Retinal pigment epithelial cell (primary cell): ENCODE results near the gene FANCD2.
"Not testable (repeated sequence)": the region's sequence is repeated elsewhere in the genome, so short reads cannot be mapped to it uniquely, and the experiment has no call there.

Experiments
- DNase-seq: peaks from one replicate; pipeline ENCODE4 v3.0.0-alpha.2; 2010; ENCODE audit warnings: low read depth
- H3K4me3 ChIP-seq: 2 replicates; pipeline ENCODE4 v1.5.1; 2011; ENCODE audit warnings: mild to moderate bottlenecking, low read length, control low read depth, moderate library complexity
- CTCF ChIP-seq: conservative IDR thresholded peaks from 2 replicates; pipeline ENCODE4 v1.5.1; 2011; ENCODE audit warnings: low read depth, low read length, control low read depth, inconsistent platforms

The FANCD2 gene

GRCh38 chr3:10041034-10041433 lies 14.8 kb downstream of the FANCD2 start:
- TF ChIP-seq CTCF, result no peak
- DNase-seq, result no peak
- H3K4me3 ChIP-seq, result no peak overlapping the region

GRCh38 chr3:10047876-10048275 lies 21.6 kb downstream of the FANCD2 start:
- DNase-seq, result no peak
- H3K4me3 ChIP-seq, result no peak overlapping the region
- no peak for TF ChIP-seq CTCF

DNA sequence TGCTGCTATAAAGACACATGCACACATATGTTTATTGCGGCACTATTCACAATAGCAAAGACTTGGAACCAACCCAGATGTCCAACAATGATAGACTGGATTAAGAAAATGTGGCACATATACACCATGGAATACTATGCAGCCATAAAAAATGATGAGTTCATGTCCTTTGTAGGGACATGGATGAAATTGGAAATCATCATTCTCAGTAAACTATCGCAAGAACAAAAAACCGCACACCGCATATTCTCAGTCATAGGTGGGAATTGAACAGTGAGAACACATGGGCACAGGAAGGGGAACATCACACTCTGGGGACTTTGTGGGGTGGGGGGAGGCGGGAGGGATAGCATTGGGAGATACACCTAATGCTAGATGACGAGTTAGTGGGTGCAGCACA lies 26.8 kb downstream of the FANCD2 start:
- not testable (repeated sequence) for DNase-seq

DNA sequence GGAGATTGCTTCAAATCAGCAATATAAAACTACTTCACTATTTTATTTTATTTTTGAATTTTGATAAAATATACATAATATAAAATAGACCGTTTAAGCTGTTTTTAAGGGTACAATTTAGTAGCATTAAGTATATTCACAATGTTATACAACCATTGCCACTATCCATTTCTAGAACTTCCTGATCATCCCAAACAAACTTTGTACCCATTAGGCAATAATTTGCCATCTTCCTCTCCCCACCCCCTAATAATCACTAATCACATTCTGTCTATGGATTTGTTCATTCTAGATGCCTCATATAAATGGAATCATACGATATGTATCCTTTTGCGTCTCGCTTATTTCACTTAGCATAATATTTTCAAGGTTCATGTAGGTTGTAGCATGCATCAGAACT lies 28.9 kb downstream of the FANCD2 start:
- no peak for DNase-seq
- TF ChIP-seq CTCF, result no peak
- no peak overlapping the region for H3K4me3 ChIP-seq

More for the DNA sequence above, 26.8 kb downstream of the FANCD2 start:
- not testable (repeated sequence) for H3K4me3 ChIP-seq

- not testable (repeated sequence) for DNase-seq, H3K4me3 ChIP-seq
Measured at GRCh38 chr3:10070077-10070476, 43.8 kb downstream of the FANCD2 start.

GRCh38 chr3:10074666-10075065 lies 48.4 kb downstream of the FANCD2 start:
- no peak for TF ChIP-seq CTCF
- DNase-seq, result no peak
- no peak overlapping the region for H3K4me3 ChIP-seq

DNA sequence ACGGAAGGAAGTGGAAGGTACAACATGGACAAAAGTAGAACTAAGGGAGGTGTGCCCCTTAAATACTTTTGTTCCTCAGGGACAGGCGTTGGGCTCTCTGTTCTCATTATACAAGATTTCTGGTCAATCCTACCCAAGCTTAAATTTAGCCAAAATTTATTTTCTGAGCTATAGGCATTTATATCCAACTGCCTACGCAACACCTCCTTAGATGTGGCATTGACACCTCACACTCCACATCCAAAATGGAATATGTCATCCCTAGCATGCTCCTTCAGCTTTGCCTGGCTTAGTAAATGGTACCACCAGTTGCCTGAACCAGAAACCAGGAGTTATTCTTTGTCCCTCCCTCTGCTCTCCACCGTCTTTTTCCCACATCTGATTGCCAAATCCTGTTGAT lies 55.6 kb downstream of the FANCD2 start:
- DNase-seq, result no peak
- no peak overlapping the region for H3K4me3 ChIP-seq
- no peak for TF ChIP-seq CTCF

DNA sequence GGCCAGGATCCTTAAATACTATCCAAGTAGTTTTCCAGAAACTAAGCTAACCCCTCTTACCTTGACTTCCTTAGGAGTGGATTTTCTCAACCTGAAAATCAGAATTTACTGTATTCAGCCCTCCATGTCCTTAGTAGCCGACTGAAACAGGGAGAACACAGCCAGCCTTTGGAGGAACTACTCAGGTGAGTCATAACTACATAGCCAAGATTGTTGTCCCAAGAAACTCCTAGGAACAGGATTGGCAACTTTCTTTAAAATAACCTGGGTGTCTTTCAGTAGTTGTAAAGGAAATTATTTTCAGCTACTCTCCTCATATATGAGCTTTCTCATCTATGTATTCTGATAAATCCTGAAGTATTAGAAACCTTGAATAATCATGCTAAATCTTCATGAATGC lies 59.5 kb downstream of the FANCD2 start:
- no peak overlapping the region for H3K4me3 ChIP-seq
- no peak for TF ChIP-seq CTCF
- no peak for DNase-seq
